Vagina (tissue), 2 donors: ENCODE results near the gene PIP5K1C. TPM values are rescaled to one million over a fixed set of nuclear protein-coding genes. Genes with fewer than 3 reads are reported as not detected.
"Not testable (repeated sequence)": the region's sequence is repeated elsewhere in the genome, so short reads cannot be mapped to it uniquely, and the experiment has no call there.

ENCODE experiments used
- DNase-seq, 2 donors: peaks; one replicate each; pipeline ENCODE4 v3.0.0-alpha.2; 2017; ENCODE audit errors: extremely low spot score in 2 of 2
- H3K27ac ChIP-seq: fragments of 200-600 bp; sonication (generic); one replicate; pipeline ENCODE4 v1.5.1; 2019
- H3K27me3 ChIP-seq: fragments of 200-600 bp; sonication (generic); one replicate; pipeline ENCODE4 v1.5.1; 2019
- H3K36me3 ChIP-seq, 2 donors: fragments of 200-600 bp; sonication (generic); one replicate each; pipeline ENCODE4 v1.5.1; 2017 to 2019
- H3K4me1 ChIP-seq: fragments of 200-600 bp; sonication (generic); one replicate; pipeline ENCODE4 v1.5.1; 2019
- H3K4me3 ChIP-seq, 2 donors: fragments of 200-600 bp; sonication (generic); 1 replicate in 1 of 2; 2 replicates in 1 of 2; pipeline ENCODE4 v1.5.1; 2016 to 2019
- H3K9me3 ChIP-seq: fragments of 200-600 bp; sonication (generic); one replicate; pipeline ENCODE4 v1.5.1; 2019
- POLR2A ChIP-seq, 2 donors: fragments of 450-650 bp; IDR thresholded peaks; one replicate each; pipeline ENCODE4 v1.6.1; 2017; ENCODE audit warnings: antibody characterized with exemption in 2 of 2, mild to moderate bottlenecking in 2 of 2, moderate library complexity in 2 of 2
- POLR2AphosphoS5 ChIP-seq, 2 donors: sonication (generic); formaldehyde crosslinking; IDR thresholded peaks; one replicate each; pipeline ENCODE4 v1.9.0; 2017; ENCODE audit warnings: antibody characterized with exemption in 2 of 2, mild to moderate bottlenecking in 2 of 2, low read depth in 1 of 2; ENCODE audit not compliant: insufficient read depth in 1 of 2
- intact Hi-C: fragments of 100-400 bp; cut with DNase I; formaldehyde crosslinking; loops from one replicate; pipeline ENCODE4 v1.15.1; 2023
- total RNA-seq: library from RNA; depleted of rRNA; stranded (reverse); fragments of >200 nt; gene quantifications from one replicate; pipeline ENCODE4 v1.2.3, GENCODE V29; 2016
- TF ChIP-seq, protein P1 (sequence below), 3 experiments: fragments of 450-650 bp in 2 of 3; fragments of 200-600 bp in 1 of 3; sonication (generic) in 1 of 3; IDR thresholded peaks; one replicate each; pipeline ENCODE4 v1.5.1; 2017 to 2019; ENCODE audit warnings: antibody characterized with exemption in 3 of 3, mild to moderate bottlenecking in 2 of 3, moderate library complexity in 2 of 3

PIP5K1C gene
- total RNA-seq, 1 donor from 2014 or later: 24.1 TPM

DNA sequence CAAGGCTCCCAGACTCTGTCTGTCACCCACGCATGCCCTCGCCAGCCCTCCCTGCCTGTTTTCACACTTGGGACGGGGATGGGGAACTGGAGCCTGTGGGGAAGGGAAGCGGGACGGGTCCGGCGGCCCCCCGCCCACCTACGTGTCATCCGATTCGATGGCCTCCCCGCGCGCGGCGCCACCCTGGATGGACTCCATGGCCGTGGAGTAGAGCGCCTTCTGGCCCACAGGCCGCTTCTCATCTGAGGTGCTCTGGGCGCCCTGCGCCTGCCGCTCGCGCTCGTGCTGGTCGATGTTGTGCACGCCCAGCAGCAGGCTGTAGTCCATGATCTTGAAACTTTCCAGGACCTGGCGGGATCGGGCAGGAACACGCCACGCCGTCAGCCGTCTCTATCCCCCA, 48.6 kb downstream of the PIP5K1C start:
- intact Hi-C loops: no loop called here
- DNase-seq: no peak

DNA sequence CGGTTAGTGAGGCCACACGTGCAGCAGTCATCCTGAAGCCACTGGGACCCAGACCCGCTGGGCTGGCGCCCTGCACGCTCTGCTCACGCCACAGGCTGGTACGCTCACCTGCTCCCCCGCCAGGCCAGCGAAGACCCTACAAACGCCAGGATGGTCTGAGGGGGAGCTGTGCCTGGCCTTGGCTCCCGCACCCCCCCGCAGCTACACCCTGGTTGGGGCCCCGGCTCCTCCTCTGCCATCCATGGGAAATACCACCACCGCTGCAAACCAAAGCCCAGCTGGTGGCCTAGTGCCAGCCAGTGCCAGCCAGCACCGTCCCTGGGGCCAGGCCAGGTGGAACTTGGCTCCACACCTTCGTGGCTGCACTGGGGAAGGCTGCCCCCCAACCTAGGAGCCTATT, 50.4 kb downstream of the PIP5K1C start:
- Histone ChIP-seq H3K4me1 (no peaks in the 10 kb centered on the region), H3K36me3 (peaks cover 0 to 49% of the 10 kb centered on the region in 2 donors), H3K4me3 (no peak overlapping the region), H3K9me3 (no peaks in the 10 kb centered on the region), H3K27me3 (no peaks in the 10 kb centered on the region), H3K27ac (no peak overlapping the region)
- TF ChIP-seq, protein P1, sequence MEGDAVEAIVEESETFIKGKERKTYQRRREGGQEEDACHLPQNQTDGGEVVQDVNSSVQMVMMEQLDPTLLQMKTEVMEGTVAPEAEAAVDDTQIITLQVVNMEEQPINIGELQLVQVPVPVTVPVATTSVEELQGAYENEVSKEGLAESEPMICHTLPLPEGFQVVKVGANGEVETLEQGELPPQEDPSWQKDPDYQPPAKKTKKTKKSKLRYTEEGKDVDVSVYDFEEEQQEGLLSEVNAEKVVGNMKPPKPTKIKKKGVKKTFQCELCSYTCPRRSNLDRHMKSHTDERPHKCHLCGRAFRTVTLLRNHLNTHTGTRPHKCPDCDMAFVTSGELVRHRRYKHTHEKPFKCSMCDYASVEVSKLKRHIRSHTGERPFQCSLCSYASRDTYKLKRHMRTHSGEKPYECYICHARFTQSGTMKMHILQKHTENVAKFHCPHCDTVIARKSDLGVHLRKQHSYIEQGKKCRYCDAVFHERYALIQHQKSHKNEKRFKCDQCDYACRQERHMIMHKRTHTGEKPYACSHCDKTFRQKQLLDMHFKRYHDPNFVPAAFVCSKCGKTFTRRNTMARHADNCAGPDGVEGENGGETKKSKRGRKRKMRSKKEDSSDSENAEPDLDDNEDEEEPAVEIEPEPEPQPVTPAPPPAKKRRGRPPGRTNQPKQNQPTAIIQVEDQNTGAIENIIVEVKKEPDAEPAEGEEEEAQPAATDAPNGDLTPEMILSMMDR (IDR thresholded peaks at IDR 0.05): no peak
- TF ChIP-seq POLR2AphosphoS5 (IDR thresholded peaks at IDR 0.05; ENCODE audit: insufficient read depth in 1 of 2, low read depth in 1 of 2) (no peak), POLR2A (IDR thresholded peaks at IDR 0.05) (no peak)
- DNase-seq: no peak
- intact Hi-C loops: no loop called here

More for the DNA sequence above, 48.6 kb downstream of the PIP5K1C start:
- peaks cover 0 to 42% of the 10 kb centered on the region in 2 donors for H3K36me3 ChIP-seq
- H3K4me3 ChIP-seq: no peak overlapping the region
- H3K4me1 ChIP-seq: peaks cover 11% of the 10 kb centered on the region
- H3K27ac ChIP-seq: no peak overlapping the region
- TF ChIP-seq, protein P1 (IDR thresholded peaks at IDR 0.05): no peak
- no peak for TF ChIP-seq POLR2AphosphoS5 (IDR thresholded peaks at IDR 0.05; ENCODE audit: insufficient read depth in 1 of 2, low read depth in 1 of 2)
- TF ChIP-seq POLR2A (IDR thresholded peaks at IDR 0.05): no peak
- H3K9me3 ChIP-seq: no peaks in the 10 kb centered on the region
- H3K27me3 ChIP-seq: no peaks in the 10 kb centered on the region

DNA sequence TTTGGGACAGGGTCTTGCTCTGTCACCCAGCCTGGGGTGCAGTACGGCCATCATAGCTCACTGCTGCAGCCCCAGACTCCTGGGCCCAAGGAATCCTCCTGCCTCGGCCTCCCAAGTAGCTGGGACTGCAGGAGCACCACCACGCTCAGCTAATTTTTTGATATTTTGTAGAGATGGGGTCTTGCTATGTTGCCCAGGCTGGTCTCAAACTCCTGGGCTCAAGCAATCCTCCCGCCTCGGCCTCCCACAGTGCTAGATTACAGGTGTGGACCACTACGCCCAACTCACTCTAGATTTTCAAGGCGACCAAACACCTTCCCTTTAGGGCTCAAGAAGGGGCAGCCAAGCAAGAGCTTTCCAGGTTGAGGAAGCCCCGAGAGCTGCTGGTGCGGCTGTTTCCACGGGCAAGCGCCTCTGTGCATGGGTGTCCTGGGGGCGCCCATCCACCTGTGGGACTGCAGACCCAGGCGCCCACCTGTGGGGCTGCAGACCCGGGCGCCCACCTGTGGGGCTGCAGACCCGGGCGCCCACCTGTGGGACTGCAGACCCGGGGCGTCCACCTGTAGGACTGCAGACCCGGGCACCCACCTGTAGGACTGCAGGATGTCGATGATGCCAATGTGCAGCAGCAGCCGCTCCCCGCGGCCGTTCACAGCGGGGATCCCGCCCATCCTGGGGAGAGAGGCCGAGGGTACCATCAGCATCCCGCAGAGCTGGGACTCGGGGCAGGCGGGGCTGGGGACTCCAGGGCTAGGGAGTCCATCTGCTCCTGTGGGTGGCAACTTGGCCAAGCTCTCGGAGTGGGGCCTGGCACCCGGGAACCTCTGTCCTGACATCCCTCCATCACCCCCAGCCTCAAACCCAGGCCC, 52.0 kb downstream of the PIP5K1C start:
- no peaks in the 10 kb centered on the region for H3K9me3 ChIP-seq
- no peak for DNase-seq

DNA sequence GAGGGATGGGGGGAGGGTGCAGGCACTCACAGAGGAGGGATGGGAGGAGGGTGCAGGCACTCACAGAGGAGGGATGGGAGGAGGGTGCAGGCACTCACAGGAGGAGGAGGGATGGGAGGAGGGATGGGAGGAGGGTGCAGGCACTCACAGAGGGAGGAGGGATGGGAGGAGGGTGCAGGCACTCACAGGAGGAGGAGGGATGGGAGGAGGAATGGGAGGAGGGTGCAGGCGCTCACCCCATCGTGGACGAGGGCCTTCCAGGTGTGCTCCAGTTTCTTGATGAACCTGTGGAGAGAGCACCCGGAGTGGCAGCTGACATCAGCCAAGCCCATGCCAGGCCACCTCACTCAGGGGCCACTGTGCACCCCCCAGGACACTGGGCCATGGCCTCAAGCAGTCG, 53.2 kb downstream of the PIP5K1C start:
- H3K4me1 ChIP-seq, DNase-seq, intact Hi-C loops, H3K27me3 ChIP-seq, H3K27ac ChIP-seq, H3K4me3 ChIP-seq, H3K9me3 ChIP-seq: not testable (repeated sequence)
- peaks cover 0 to 37% of the 10 kb centered on the region in 2 donors for H3K36me3 ChIP-seq

More for the DNA sequence above, 52.0 kb downstream of the PIP5K1C start:
- Histone ChIP-seq H3K27me3 (no peaks in the 10 kb centered on the region), H3K4me1 (no peaks in the 10 kb centered on the region), H3K27ac (no peak overlapping the region), H3K36me3 (peaks cover 0 to 40% of the 10 kb centered on the region in 2 donors), H3K4me3 (no peak overlapping the region)
- TF ChIP-seq POLR2A (IDR thresholded peaks at IDR 0.05) (no peak), POLR2AphosphoS5 (IDR thresholded peaks at IDR 0.05; ENCODE audit: insufficient read depth in 1 of 2, low read depth in 1 of 2) (no peak)
- TF ChIP-seq, protein P1 (IDR thresholded peaks at IDR 0.05): no peak
- intact Hi-C loops: no loop called here

DNA sequence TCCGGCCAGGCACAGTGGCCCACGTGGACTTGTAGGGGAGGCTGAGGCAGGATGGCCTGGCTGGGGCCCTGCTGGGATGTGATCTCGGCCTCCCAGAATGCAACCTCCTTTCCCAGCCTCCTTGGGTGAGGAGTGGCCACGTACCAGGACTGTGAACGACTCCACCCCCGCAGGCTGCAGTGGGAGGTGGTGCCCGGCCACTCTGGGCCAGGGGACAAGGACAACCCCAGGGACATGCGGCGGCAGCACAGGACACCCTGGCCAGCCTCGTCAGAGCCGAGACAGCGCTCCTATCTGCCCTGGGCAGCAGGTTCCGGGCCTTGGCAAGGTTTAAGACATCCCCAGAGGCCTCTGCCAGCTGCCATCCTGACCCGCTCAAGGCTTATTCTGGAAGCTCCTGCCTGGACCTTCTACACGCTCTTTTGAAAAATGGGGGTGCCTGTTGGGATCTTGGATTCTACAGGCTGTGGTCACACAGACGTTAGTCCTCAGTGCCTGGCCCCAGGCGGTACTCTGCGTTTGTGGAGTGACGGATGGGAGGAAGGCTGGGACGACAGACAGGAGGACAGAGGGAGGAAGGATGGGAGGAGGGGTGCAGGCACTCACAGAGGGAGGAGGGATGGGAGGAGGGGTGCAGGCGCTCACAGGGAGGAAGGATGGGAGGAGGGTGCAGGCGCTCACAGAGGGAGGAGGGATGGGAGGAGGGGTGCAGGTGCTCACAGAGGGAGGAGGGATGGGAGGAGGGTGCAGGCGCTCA, 53.8 kb downstream of the PIP5K1C start:
- no peak overlapping the region for H3K4me3 ChIP-seq
- H3K27ac ChIP-seq: no peak overlapping the region
- intact Hi-C loops: no loop called here
- no peaks in the 10 kb centered on the region for H3K9me3 ChIP-seq
- H3K4me1 ChIP-seq: no peaks in the 10 kb centered on the region
- H3K27me3 ChIP-seq: no peaks in the 10 kb centered on the region
- TF ChIP-seq POLR2AphosphoS5 (IDR thresholded peaks at IDR 0.05; ENCODE audit: insufficient read depth in 1 of 2, low read depth in 1 of 2) (no peak), POLR2A (IDR thresholded peaks at IDR 0.05) (no peak)
- TF ChIP-seq, protein P1 (IDR thresholded peaks at IDR 0.05): no peak
- H3K36me3 ChIP-seq: peaks cover 0 to 35% of the 10 kb centered on the region in 2 donors
- DNase-seq: no peak
